NCI-H2227 (cell line): ENCODE measurements around the gene VOPP1.
"Not testable (repeated sequence)": the region's sequence is repeated elsewhere in the genome, so short reads cannot be mapped to it uniquely, and the experiment has no call there.

Experiments
- DNase-seq: peaks from one replicate; lab custom pipeline; 2025; ENCODE audit not compliant: unreplicated experiment; lab: John Stamatoyannopoulos, UW

VOPP1 gene

DNA sequence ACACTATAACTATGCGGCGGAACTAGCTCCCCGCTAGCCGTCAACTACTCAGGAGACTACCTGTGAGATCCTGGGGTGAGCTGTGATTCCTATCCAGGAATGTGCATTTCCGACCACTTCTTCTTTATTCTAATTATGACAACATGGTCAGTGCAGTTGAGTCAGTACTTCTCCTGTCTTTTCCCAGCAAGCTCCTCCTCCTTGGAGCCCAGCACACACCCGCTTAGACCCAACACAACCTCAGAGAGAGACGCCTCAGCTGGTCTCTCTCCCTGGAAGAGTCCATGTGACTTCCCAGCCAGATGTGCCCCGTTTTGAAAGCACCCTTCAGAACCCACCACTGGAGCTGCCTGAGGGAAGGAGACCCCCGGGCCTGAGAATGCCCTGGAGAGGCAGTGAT lies 100.7 kb downstream of the VOPP1 start:
- DNase-seq: not testable (repeated sequence)

DNA sequence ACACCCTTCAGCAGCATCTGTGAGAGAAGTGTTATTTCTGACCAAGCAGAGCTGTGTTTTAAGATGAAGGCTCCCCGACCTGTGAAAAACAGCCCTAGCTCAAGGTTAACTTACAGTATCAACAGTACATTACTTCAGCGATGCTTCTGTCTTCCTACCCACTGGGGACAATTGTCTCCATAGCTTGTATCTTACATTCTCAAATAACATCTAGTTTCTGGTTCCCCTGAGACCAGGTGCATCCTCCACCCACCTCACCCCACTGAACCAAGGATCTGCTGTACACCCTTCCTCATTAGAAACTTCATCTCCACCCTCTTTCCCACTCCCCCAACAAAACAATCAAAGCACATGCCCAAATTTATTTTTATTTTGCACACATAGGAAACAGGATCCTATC lies 102.0 kb downstream of the VOPP1 start:
- DNase-seq: no peak

DNA sequence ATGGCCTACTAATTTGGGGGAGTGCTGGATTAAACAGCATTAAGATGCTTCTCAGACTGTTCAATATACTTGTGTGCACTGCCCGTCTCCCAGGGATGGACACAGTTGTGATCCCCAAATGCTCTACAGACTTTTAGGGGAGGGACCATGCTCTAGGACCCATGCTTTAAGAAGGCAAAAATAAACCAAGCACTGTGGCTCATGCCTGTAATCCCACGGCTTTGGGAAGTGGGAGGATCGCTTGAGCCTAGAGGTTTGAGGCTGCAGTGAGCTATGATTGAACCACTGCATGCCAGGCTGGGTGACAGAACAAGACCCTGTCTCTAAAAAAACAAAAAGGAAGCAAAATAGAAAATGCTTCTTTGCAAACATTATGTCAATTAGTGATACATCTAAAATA lies 102.6 kb downstream of the VOPP1 start:
- no peak for DNase-seq

DNA sequence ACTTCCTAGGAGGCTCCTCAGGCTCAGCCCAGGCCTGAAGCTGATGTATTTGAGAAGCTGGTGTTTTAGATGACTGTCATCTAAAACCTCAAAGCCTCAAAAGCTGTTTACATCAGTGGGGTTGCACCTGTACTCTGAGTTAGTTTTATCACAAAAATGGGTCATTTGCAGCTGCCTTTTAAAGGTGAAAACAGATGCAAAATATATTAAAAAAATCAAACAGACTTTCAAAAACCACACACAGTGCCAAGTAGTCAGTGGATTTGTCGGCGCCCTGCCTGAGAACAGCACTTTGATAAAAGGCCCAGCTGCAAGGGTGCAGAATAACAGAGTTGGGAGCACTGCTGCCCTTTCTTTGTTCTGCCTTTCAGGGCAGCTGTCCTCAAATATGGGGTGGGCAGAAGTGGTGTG lies 103.0 kb downstream of the VOPP1 start:
- DNase-seq: no peak

DNA sequence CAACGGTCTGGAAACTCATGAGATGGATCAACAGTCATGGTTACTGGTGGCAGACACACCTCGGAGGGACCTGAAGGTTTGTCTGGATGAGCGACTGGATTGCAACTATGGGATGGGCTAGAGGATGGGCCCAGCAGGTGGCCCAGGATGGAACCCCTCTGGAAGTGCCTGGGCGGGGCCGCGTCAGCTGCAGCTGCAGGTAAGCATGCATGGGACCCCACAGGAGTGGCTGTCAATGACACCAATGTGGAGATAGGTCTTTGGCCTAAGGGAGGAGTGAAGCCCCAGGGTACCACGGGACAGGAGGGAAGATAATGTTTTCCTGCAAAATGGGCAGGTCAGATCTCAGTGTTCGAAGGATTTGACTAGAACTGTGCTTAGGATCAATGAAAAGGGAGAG lies 103.8 kb downstream of the VOPP1 start:
- no peak for DNase-seq

DNA sequence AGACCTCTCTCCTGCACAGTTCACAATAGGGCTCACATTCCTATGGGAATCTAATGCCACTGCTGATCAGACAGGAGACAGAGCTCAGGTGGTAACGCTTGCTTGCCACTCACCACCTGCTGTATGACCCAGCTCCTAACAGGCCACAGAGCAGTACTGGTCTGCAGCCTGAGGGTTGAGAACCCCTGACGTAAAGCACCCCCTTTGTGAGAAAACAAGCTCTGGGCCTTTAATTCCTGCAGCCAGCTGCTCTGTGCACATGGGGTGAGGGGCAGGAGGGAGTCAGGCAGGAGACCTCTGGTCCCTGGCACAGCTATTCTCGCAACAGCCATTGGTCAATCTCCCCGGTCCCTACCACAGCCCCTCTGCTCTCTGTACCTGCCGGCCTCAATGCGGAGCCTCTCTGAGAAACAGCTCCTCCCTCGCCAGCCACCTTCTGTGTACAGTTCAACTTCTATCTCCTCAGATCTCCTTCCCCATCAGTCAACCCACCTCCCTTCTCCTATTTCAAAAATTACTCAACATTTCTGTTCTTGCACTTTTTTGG lies 105.2 kb downstream of the VOPP1 start:
- DNase-seq: no peak

DNA sequence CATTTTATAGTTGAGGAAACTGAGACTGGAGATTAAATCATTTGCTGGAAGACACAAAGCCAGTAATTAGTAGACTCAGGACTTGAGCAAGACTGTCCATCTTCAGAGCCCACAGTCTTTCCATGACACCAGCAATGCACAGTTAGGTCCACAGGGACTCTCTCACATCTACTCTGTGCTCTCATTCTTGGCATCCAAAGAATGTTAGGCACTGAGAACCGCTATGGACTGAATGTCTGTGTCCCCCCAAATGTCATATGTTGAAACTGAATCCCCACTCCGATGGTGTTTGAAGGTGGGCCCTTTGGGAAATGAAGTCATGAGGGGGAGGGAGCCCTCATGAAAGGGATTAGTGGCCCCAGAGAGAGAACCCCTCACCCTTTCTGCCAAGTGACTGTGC lies 106.6 kb downstream of the VOPP1 start:
- no peak for DNase-seq

DNA sequence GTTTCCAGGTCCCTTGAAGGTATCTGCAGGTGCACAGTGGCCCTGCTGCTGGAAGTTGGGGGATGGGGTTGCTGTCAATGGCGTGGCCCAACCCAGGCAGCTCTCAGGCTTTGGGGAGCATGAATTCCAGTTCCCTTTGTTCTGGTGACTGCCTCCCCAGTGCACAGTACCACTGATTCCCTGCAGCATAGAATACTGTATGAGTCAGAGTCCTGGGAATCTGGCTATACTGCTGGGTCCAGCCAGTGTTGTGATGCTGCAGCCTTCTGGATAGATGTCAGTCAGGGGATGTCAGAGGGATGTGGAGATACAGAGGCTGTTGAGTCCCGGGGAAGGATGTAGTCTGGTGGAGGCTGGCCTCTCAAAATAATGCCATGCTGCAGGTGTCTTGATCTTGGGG lies 107.9 kb downstream of the VOPP1 start:
- no peak for DNase-seq

DNA sequence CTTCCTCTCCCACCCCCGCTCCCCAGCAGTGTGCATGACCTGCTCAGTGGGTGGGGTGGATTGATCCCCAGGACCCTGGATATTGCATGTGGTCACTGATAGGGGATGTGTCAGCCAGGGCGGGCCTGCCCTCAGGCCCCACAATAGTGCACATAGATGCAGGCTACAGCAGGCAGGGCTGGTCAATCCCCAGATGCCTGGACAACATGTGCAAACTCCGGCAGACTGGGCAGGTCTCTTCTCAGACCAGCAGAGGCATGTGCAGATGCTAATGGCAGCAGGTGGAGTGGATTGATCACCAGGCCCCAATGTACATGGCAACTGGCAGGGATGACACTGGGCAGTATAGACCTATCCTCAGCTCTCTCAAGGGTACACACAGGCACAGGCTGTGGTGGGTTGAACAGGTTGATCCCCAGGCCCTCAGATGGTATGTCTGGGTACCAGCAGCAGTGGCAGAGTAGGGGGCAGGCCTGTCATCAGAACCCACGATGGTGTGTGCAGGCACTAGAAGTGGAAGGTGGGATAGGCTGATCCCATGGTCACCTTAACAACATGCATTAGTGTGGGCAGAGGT lies 108.5 kb downstream of the VOPP1 start:
- no peak for DNase-seq

DNA sequence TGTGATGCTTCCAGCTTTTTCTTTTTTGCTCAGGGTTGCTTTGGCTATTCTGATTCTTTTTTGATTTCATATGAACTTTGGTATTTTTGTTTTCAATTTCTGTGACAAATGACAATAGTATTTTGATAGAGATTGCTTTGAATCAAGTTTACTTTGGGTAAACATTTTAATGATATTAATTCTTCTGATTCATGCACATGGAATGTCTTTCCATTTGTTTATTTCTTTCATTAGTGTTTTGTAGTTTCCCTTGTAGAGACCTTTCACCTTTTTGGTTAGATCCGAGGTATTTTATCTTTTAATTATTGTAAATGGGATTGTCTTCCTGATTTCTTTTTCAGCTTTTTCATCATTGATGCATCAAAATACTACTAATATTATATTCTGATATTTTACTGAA lies 114.0 kb downstream of the VOPP1 start:
- DNase-seq: no peak

DNA sequence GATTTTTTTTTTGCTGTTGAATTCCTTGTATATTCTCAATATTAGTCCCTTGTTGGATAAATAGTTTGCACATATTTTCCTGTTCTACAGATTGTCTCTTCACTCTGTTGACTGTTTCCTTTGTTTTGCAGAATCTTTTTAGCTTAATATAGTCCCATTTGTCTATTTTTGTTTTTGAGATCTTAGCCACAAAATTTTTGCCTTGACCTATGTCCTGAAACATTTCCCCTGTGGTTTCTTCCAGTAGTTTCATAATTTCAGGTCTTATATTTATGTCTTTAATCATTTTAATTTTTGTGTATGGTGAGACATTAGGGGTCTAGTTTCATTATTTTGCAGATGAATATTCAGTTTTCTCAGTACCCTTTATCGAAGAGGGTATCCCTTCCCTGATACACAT lies 114.5 kb downstream of the VOPP1 start:
- no peak for DNase-seq

DNA sequence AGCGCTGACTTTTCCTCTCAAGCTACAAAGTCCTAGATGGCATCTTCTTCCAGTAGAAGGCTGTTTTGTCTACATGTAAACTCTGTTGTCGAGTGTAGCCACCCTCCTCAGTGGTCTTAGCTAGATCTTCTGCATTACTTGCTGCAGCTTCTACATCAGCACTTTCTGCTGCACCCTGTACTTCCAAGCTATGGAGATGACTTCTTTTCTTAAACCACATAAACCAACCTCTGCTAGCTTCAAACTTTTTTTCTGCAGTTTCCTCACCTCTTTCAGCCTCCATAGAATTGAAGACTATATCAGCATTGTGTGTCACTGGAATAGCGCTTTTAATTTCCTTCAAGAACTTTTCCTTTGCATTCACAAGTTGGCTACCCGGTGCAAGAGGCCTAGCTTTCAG lies 119.3 kb downstream of the VOPP1 start:
- no peak for DNase-seq

DNA sequence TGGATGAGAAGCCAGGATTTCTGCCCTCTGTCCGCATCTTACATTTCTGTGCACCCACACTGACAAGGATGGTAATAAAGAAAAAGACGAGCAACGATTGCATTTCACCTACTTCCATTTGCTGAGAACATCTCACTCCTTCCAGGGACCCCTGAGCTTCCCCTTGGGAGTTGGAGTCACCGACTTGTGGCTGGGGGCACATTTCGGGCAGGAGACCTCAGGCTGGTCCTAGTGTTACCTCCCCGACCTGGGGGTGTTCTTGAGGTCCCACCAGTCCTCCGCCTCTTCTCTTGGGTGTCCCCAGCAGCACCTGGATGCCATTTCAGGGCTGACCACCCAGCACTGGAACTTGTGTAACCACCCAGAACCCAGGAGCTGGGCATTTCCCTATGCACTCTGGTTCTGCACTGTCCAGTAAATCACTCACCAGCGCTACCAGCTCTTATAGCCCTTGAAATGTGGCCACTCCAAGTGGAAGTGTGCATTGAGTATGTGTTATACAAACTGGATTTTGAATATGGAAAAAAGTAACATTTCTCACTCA lies 122.2 kb downstream of the VOPP1 start:
- no peak for DNase-seq

DNA sequence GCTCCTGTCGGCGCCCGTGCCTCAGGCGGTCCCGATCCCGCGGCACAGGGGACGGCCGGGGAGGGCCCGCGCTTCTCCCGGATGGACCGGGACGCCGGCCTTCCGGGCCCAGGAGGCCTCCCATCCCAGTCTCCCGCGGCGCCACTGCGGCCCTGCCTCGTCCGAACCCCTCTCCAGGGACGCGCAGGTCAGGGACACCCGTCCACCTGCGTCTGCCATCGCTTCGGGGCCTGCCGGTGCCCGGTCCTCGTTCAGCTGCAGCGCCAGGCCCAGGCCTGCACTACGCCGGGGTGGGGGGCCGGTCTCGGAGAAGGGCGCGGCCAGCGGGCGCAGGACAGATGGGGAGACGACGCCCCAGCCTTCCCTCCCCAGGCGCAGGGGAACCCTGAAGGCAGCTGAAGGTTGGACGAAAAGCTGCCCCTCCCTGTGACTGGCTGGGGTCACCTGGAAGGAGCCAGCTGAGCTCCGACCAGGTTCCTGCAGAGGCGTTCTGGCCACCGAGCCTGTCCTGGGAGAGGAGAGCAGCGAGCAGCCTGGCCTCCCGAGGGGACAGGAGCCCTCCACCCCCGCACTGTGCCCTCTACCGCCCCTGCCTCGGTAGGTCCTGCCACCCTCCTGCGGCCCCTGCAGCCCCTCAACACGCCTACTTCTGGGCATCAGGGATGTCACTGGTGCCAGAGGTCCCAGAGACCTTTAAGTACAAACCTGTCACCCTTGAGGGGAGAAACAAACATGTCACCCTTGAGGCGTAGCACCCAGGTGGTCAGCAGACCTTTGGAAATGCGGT lies 122.9 kb downstream of the VOPP1 start:
- no peak for DNase-seq

DNA sequence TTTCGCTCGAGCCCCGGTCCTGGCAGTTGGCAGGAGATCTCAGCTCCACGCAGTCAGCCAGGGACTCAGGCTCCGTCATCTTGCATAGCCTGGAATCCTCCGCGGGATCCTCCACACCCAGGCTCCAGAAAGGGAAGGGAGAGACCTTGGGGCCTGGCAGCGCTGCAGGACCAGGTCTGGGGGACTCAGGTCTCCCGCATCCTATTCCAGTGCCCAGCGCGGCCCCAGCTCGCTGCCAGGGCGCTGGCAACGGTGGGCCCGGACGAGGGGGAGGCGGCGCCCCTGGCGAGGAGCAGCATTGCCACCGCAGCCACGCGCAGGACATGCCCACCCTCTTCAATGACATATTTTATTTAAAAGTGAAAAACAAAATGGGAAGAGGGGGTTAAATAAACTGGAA lies 123.8 kb downstream of the VOPP1 start:
- DNase-seq: no peak

DNA sequence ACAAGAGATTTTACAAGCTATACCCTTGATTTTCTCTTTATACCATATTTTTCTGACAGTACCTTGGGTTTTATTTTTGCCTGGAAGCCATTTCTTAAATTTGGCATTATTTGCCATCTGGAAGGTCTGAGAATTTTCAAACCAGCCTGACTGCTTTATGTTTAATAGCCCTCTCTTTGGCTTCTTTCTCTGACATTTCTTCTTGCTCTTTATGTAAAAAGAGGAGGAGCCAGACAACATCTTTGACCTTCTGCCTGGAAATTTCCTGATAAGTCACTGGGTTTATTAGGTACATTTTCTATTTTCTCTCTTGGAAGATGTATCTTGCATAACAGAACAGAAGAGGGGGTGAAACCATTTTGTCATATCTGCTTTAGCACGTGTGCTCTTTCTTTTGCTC lies 127.5 kb downstream of the VOPP1 start:
- no peak for DNase-seq

DNA sequence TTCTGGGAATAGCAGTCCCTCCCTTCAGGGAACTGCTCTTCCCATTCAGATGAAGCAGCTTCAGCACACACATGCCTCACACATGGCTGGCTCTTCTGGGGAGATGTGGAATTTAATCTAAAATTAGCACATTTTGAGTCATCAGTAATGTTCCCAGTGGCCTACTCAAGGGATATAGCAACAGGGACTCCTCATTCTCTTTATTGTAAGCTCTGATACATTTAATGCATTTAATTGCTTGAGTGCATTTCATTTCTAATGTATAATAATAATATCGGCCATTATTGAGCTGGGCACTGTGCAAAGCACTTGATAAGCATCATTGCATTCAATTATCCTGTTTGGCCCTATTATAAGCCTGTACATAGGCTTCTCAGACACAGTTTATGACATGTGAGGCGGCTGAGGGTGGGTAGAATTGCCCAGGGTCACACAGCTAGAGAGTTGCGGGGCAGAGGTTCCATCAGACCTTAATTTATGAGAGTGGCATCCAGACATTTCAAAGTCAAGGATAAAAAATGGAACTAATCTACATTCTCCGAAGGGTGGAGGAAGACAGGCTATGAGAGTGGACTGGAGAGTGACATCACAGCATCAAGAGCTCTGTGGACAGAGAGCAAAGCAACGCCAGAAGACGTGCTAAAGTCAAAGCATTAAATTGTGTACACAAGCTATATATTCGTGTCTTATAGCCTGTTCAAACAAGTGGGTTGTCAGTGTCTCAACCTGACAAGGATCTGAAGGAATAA lies 130.4 kb downstream of the VOPP1 start:
- peak; percentile 29 for DNase-seq

DNA sequence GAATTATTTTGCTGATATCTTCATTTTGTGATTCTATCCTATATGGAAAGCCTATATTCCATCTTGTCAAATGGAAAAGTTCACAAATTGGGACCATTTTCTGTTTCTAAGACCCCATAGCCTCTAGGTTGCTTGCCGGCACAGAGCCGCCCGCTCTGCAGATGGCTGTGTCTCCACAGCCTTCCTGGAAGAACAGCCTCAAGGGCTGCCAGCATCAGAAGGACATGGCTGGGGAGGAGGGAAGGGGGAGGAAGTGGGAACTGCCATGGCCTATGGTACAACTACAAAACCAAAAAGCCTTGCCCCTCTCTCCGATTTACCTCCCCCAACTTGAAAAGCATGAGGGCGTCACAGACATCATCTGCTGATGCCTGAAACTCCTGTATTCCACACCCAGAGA lies 131.3 kb downstream of the VOPP1 start:
- no peak for DNase-seq

DNA sequence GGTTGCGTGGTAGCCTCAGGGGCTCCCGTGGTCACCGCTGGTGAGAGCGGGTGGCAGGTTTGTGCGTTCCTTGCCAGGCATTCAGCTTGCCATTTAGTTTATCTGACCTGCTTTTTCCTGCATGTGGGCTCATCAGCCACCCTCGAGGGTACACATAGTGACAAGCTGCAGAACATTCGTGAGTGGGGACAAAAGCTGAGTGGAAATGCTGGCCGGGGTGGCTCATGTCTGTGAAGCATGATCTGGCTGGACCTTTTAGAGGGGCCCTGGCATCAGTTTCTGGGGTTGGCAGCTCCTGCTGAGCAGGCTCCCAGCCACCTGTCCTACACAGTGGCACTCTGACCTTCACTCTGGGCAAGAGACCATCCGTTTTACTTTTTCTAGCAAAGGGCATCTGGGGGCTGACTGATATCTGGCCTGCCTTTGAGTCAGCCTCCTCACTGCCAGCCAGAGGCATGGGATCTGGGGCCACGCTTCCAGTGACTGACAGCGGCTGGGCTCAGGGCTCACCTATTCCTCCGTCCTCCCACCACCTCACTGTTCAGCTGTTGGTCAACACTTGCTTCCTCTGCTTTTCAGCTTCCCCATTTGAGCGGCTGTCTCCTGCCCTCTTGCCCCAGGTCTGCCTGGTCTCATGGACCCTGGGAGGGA lies 132.1 kb downstream of the VOPP1 start:
- no peak for DNase-seq

DNA sequence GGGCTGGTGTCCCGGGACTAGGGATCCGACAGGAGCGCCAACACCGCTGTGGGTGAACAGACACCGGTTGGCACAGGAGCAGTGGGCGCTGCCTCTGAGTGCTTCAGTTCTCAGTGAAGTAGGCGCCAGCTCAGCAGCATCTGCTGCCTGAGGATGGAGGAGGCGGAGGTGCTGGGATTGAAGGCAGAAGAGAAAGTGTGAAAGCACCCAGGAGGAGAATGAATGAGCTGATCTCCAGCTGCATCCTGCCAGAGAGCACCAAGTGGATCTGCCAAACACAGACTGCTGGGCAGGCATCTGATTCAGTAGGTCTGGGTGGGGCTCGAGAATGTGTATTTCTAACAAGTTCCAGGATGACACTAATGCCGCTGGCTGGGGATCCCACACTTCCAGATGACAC lies 132.7 kb downstream of the VOPP1 start:
- DNase-seq: no peak
